HG02943 (cell line): ENCODE results near the gene ASRGL1.
"Not testable (repeated sequence)": the region's sequence is repeated elsewhere in the genome, so short reads cannot be mapped to it uniquely, and the experiment has no call there.

Experiments
- ATAC-seq: cut with Tn5 transposase; IDR thresholded peaks from one replicate; pipeline ENCODE4 v1.9.1; 2021; ENCODE audit warnings: mild to moderate bottlenecking, low read depth, moderate library complexity; ENCODE audit not compliant: unreplicated experiment

ASRGL1 gene

DNA sequence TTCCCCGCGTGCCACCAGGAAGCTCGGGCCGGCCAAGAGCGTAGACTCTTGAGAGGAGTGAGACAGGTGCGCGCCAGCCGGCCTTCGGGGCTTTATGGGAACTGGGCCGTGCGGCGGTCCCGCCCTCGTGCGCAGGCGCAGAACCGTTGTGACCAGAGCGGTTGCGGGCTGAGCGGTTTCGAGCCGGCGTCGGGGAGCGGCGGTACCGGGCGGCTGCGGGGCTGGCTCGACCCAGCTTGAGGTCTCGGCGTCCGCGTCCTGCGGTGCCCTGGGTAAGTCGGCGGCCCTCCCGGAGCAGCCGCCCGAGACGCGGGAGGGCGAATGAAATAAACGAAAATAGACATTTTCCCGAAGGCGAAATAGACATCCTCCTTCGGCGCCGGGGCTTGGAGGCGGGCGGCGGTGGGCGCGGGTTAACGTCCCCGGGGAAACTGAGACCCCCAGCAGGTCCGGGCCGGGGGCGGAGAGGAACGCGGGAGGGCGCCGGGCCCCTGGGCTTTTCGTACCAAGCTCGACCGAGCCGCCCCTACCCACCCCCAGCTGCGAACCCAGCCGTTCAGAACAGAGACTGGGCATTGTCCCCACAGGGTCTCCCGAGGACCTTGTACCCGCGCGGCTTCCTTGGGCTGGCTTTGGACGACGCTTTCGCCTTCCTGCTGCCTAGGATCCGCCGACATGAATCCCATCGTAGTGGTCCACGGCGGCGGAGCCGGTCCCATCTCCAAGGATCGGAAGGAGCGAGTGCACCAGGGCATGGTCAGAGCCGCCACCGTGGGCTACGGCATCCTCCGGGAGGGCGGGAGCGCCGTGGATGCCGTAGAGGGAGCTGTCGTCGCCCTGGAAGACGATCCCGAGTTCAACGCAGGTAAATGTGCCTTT is at the start of gene ASRGL1:
Gene ASRGL1, plus strand, starts transcription at position 146 of the 879 bp plus-strand sequence. Its CDS starts 530 bp downstream, at position 676.
- ATAC-seq = no peak

DNA sequence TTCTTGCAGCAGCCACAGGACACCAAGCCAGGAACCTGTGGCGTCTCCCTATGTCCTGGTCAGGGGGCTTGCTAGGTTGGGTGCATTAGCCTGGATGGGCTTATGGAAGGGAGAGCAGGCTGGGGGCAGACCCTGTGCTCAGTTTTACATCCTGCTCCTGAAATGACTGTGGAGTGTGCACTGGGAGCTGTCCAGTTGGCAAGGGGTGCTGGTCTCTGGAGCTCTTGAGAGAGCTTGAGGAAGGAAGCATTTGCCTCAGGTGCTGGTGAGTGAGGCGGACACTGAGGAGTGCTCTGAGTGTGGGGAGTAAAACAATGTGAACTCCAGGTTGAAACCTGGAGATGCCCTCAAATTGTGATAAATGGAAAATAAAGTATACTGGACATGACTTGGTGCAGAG is 41.7 kb upstream of the ASRGL1 start:
- no peak for ATAC-seq

DNA sequence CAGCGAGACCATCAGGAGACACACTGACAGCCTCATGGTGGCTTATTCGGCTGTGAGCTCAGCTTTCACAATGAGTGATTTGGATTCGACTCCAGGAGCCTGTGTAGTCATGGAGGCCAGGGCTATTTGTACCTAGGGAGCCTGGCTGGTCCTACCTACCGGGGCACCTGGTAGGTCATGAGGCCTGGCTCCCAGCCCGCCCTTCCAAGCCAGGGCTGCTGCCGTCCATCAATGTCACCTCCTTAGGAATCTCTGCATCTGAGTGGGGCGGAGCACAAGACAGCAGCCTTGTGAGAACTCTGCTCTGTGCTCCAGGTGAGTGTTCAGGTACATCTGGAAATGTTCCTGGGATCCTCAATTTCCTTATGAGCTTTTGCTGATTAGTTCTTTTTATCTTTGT is 38.3 kb upstream of the ASRGL1 start, which contains the start of gene SCGB1D4:
Gene SCGB1D4, minus strand, starts transcription at position 101 of the 400 bp plus-strand sequence. Its CDS starts 65 bp downstream, at position 36.
- no peak for ATAC-seq

DNA sequence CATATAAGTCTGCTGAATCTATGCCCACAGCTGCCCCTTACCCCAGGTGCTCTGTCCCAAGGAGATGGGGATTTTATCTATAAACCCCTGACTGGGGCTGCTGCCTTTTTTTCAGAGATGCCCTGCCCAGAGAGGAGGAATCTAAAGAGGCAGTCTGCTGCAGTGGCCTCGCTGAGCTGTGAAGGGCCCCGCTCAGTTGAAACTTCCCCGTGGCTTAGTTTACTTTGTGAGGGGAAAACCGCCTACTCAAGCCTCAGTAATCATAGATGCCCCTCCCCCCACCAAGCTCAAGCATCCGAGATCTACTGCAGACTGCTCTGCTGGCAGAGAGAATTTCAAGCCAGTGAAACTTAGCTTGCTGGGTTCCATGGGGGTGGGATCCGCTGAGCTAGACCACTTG is 31.0 kb upstream of the ASRGL1 start:
- ATAC-seq = no peak

DNA sequence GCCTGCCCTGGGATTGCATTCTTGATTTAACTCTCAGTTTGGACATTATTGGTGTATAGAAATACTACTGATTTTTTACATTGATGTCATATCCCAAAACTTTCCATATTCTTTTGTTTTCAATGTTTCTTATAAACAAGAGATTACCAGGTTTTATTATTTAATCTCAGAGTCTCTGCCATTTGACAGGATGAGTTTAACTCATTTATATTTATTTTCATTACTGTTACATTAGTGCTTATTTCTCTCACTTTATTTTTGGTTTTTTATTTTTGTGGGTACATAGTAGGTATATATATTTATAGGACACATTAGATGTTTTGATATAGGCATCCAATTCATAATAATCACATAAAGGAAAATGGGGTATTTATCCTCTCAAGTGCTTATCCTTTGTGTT is 29.3 kb upstream of the ASRGL1 start:
- no peak for ATAC-seq

- ATAC-seq = no peak
Measured at GRCh38 chr11:62309991-62310390, 27.3 kb upstream of the ASRGL1 start.

DNA sequence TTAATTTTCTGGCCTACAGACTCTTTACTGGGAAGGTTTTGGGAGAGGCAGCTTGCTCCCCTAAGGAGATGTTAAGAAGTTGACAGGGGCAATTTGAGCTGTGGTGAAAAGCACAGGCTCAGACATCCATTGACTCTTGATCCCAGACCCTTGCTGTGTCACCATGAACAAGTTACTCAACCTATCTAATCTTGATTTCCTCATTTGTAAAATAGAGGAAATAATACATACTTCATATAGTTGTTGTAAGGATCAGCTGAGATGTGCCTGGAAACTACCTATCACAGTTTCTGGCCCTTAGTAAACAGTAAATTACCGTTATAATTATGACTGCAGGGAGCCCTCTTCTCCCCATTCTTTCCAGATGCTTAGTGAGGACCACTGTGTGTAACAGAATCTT is 21.8 kb upstream of the ASRGL1 start:
- ATAC-seq = no peak

- no peak for ATAC-seq
Measured at GRCh38 chr11:62322524-62322923, 14.7 kb upstream of the ASRGL1 start.

- ATAC-seq = no peak
Measured at GRCh38 chr11:62324731-62325556, 12.3 kb upstream of the ASRGL1 start.

DNA sequence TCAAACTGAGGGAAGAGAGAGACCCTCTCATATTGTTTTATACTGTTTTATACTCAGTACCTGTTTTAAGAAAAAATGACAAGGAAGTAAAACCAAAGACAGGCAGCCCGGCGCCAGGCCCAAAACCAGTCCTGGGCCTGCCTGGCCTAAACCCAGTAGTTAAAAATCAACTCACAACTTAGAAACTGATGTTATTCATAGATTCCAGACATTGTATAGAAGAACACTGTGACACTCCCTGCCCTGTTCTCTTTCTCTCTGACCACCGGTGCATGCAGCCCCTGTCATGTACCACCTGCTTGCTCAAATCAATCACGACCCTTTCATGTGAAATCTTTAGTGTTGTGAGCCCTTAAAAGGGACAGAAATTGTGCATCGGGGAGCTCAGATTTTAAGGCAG is 11.5 kb upstream of the ASRGL1 start:
- not testable (repeated sequence) for ATAC-seq

- not testable (repeated sequence) for ATAC-seq
Measured at GRCh38 chr11:62326719-62327118, 10.5 kb upstream of the ASRGL1 start.

GRCh38 chr11:62327541-62327940 is 9.7 kb upstream of the ASRGL1 start:
- not testable (repeated sequence) for ATAC-seq

GRCh38 chr11:62331264-62331663 is 6.0 kb upstream of the ASRGL1 start:
- ATAC-seq = not testable (repeated sequence)

GRCh38 chr11:62333768-62334167 is 3.5 kb upstream of the ASRGL1 start:
- ATAC-seq = no peak

DNA sequence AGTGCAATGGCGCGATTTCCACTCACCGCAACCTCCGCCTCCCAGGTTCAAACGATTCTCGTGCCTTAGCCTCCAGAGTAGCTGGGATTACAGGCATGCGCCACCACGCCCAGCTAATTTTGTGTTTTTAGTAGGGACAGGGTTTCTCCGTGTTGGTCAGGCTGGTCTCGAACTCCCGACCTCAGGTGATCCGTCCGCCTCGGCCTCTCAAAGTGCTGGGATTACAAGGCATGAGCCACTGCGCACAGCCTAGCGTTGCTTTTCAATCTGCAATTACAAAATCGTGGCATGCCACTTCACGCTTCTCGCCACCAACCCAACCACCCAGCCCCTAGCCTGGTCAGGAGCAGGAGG is 322 bp upstream of the ASRGL1 start:
- not testable (repeated sequence) for ATAC-seq

GRCh38 chr11:62338218-62338617 is 970 bp downstream of the ASRGL1 start:
- no peak for ATAC-seq

DNA sequence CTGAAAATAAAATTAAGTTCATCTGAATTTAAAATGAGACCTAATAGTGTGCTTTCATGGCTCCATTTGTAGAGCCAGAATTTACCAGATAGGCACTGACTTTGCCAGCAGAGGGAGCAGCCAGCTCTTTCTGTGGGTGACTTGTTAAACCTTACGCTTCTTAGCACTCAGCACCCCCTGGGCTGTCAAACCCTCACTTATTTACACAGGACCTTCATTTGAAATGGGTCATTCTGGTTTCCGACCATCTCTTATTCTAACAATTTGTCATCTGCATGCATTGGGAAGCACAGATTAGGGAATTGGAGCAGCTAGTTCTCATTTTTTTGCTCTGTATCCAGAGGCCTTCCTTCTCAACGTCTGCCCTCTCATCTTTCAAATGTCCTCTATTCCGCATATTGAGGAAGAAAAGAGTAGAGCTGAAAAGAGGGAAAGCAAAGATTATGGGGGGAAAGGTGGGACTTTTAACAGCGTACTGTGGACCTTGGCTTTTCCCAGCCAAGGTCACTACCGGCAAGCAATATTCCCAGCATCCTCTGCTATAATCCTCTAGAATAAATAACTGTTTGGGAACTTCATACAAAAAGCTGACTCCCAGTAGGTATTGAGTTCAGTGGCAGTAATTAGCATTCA is 3.1 kb downstream of the ASRGL1 start:
- no peak for ATAC-seq

- ATAC-seq = no peak
Measured at GRCh38 chr11:62341588-62341987, 4.3 kb downstream of the ASRGL1 start.

GRCh38 chr11:62343646-62344190 is 6.5 kb downstream of the ASRGL1 start:
- not testable (repeated sequence) for ATAC-seq

- no peak for ATAC-seq
Measured at GRCh38 chr11:62344210-62344609, 7.0 kb downstream of the ASRGL1 start.

DNA sequence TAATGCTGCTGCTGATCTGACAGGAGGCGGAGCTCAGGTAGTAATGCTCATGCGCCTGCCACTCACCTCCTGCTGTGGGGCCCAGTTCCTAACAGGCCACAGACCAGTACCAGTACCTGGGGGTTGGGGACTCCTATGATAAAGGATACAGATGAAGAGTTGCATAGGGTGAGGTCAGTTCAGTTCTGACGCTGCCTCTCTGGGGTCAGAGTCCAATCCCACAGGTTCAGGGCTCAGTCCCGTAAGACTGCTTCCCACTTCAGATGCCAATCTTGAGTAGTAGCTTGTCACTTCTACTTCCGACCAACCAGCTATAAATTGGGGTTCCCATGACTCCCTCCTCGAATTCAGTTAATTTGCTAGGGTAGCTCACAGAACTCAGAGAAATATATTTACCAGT is 8.6 kb downstream of the ASRGL1 start:
- ATAC-seq = no peak
